Esophagus muscularis mucosa (tissue), 4 donors: ENCODE results near the gene NAA15.

ENCODE experiments used
- CTCF ChIP-seq, 3 experiments: fragments of 200-600 bp in 2 of 3; fragments of 450-650 bp in 1 of 3; sonication (generic) in 2 of 3; IDR thresholded peaks; one replicate each; pipeline ENCODE4 v1.5.1; 2017 to 2019; ENCODE audit warnings: antibody characterized with exemption in 3 of 3, mild to moderate bottlenecking in 2 of 3, moderate library complexity in 1 of 3
- EP300 ChIP-seq: sonication (generic); formaldehyde crosslinking; IDR thresholded peaks from one replicate; pipeline ENCODE4 v1.6.1; 2017; ENCODE audit warnings: antibody characterized with exemption
- POLR2A ChIP-seq: fragments of 450-650 bp; IDR thresholded peaks from one replicate; pipeline ENCODE4 v1.6.1; 2017; ENCODE audit warnings: antibody characterized with exemption, moderate library complexity, mild to moderate bottlenecking, low read depth
- POLR2AphosphoS5 ChIP-seq, 2 donors: sonication (generic); formaldehyde crosslinking; IDR thresholded peaks; one replicate each; pipeline ENCODE4 v1.6.1; 2017; ENCODE audit warnings: antibody characterized with exemption in 2 of 2

GRCh38 chr4:139315221-139315675, 13.9 kb downstream of the NAA15 start:
- TF ChIP-seq POLR2AphosphoS5 (IDR thresholded peaks at IDR 0.05) (no peak), CTCF (IDR thresholded peaks at IDR 0.05) (no peak), POLR2A (no peak), EP300 (no peak)
